K562 (cell line): Measurements from ENCODE around the gene MTOR. TPM values are rescaled to one million over a fixed set of nuclear protein-coding genes. Genes with fewer than 3 reads are reported as not detected.

Experiments
- ATF1 ChIP-seq, 2 experiments: fragments of 450-650 bp in 1 of 2; IDR thresholded peaks; 2 replicates each; pipeline ENCODE4 v1.6.1; 2016; ENCODE audit warnings: missing compliant biosample characterization in 1 of 2, missing genetic modification characterization in 1 of 2
- ATF3 ChIP-seq, 2 experiments: fragments of 450-650 bp in 1 of 2; sonication (generic) in 1 of 2; formaldehyde crosslinking in 1 of 2; IDR thresholded peaks in 1 of 2; conservative IDR thresholded peaks in 1 of 2; 2 replicates each; pipeline versions ENCODE4 v1.6.1 to v1.8.1; 2016 to 2023; ENCODE audit warnings: mild to moderate bottlenecking in 2 of 2, moderate library complexity in 2 of 2, inconsistent platforms in 1 of 2, missing genetic modification reagents in 1 of 2
- CBFB ChIP-seq: sonication (generic); formaldehyde crosslinking; IDR thresholded peaks from 2 replicates; pipeline ENCODE4 v1.4.0; 2020; ENCODE audit warnings: mild to moderate bottlenecking, missing genetic modification reagents
- GABPB1 ChIP-seq: sonication (generic); formaldehyde crosslinking; IDR thresholded peaks from 2 replicates; pipeline ENCODE4 v1.8.0; 2022; ENCODE audit warnings: mild to moderate bottlenecking, missing genetic modification reagents
- HEY1 ChIP-seq: fragments of 250-450 bp; sonication (Bioruptor Pico); IDR thresholded peaks from 2 replicates; pipeline ENCODE4 v1.5.0; 2020; ENCODE audit warnings: mild to moderate bottlenecking, moderate library complexity, borderline replicate concordance
- MEF2A ChIP-seq: IDR thresholded peaks from 2 replicates; pipeline ENCODE4 v1.6.1; 2011; ENCODE audit warnings: low read depth, mild to moderate bottlenecking, low read length, moderate library complexity; ENCODE audit not compliant: control insufficient read depth
- MLX ChIP-seq, 2 experiments: fragments of 450-650 bp in 1 of 2; sonication (generic) in 1 of 2; formaldehyde crosslinking; conservative IDR thresholded peaks; 2 replicates each; pipeline versions ENCODE4 v1.4.0 to v1.8.1; 2020 to 2022; ENCODE audit warnings: mild to moderate bottlenecking in 1 of 2, missing genetic modification reagents in 1 of 2
- NCOA6 ChIP-seq: fragments of 450-650 bp; IDR thresholded peaks from 2 replicates; pipeline ENCODE4 v1.6.1; 2017; ENCODE audit warnings: mild to moderate bottlenecking
- NFIC ChIP-seq: fragments of 450-650 bp; IDR thresholded peaks from 2 replicates; pipeline ENCODE4 v1.6.1; 2017; ENCODE audit warnings: mild to moderate bottlenecking, inconsistent platforms
- PHF8 ChIP-seq: fragments of 200-600 bp; sonication (generic); IDR thresholded peaks from 2 replicates; pipeline ENCODE4 v1.6.1; 2012; ENCODE audit warnings: mixed run types, mild to moderate bottlenecking, inconsistent platforms, low read length, moderate library complexity, borderline replicate concordance
- PPARD ChIP-seq: fragments of 250-450 bp; sonication (Bioruptor Pico); IDR thresholded peaks from 2 replicates; pipeline ENCODE4 v1.8.0; 2022; ENCODE audit warnings: inconsistent platforms, mild to moderate bottlenecking, moderate library complexity
- PRPF4 ChIP-seq: fragments of 200-400 bp; formaldehyde crosslinking; IDR thresholded peaks from one replicate; pipeline ENCODE4 v1.6.1; 2017; ENCODE audit warnings: low read length, low read depth, mild to moderate bottlenecking; ENCODE audit not compliant: insufficient read depth, poor library complexity, severe bottlenecking
- PTRF ChIP-seq: fragments of 450-650 bp; IDR thresholded peaks from 2 replicates; pipeline ENCODE4 v1.6.1; 2016; ENCODE audit warnings: mild to moderate bottlenecking, missing genetic modification characterization, missing compliant biosample characterization
- RCOR1 ChIP-seq, 2 experiments: IDR thresholded peaks; 2 replicates each; pipeline ENCODE4 v1.6.1; 2012; ENCODE audit warnings: low read depth in 2 of 2, low read length in 2 of 2, borderline replicate concordance in 1 of 2, improper control_type of control experiment in 1 of 2
- SMARCA5 ChIP-seq: fragments of 450-650 bp; IDR thresholded peaks from 2 replicates; pipeline ENCODE4 v1.6.1; 2016
- U2AF2 ChIP-seq: fragments of 200-400 bp; formaldehyde crosslinking; optimal IDR thresholded peaks from 2 replicates; pipeline ENCODE3; 2017; ENCODE audit warnings: low read depth, mild to moderate bottlenecking, low read length
- ZBED1 ChIP-seq: IDR thresholded peaks from 2 replicates; pipeline ENCODE4 v1.6.1; 2014
- ZBTB17 ChIP-seq: fragments of 450-650 bp; formaldehyde crosslinking; IDR thresholded peaks from 2 replicates; pipeline ENCODE4 v1.4.0; 2020; ENCODE audit warnings: mild to moderate bottlenecking
- ZC3H11A ChIP-seq: IDR thresholded peaks from 2 replicates; pipeline ENCODE4 v1.6.1; 2012; ENCODE audit warnings: low read depth, low read length, improper control_type of control experiment
- ZKSCAN3 ChIP-seq: fragments of 250-450 bp; sonication (Bioruptor Pico); IDR thresholded peaks from 2 replicates; pipeline ENCODE4 v1.4.0; 2020
- ZNF224 ChIP-seq: sonication (generic); formaldehyde crosslinking; IDR thresholded peaks from 2 replicates; pipeline ENCODE4 v1.8.0; 2022; ENCODE audit warnings: mild to moderate bottlenecking, missing genetic modification reagents
- ZNF253 ChIP-seq: fragments of 250-450 bp; sonication (Bioruptor Pico); conservative IDR thresholded peaks from 2 replicates; pipeline ENCODE4 v1.6.1; 2021; ENCODE audit warnings: mild to moderate bottlenecking
- ZNF77 ChIP-seq: fragments of 250-450 bp; sonication (Bioruptor Pico); IDR thresholded peaks from 2 replicates; pipeline ENCODE4 v1.5.0; 2020
- polyA plus RNA-seq, 8 experiments: library from polyadenylated mRNA; depleted of rRNA in 4 of 8; stranded (reverse) in 5 of 8; unstranded in 3 of 8; fragments of >200 nt; fragmentation: Nextera tagmentation in 2 of 8; fragmentation: Illumina TruSeq in 1 of 8; extraction: Ambion mirVana in 2 of 8; extraction: Trizol in 1 of 8; gene quantifications; 2 replicates each; pipeline versions ENCODE4 v1.2.1 to v1.2.3, GENCODE V29; 2011 to 2014; ENCODE audit warnings: inconsistent platforms in 1 of 8, missing spikeins in 1 of 8
- total RNA-seq, 7 experiments: library from RNA; depleted of rRNA in 6 of 7; stranded (reverse); fragments of >200 nt in 6 of 7; fragmentation: Illumina TruSeq in 2 of 7; extraction: Trizol in 2 of 7; gene quantifications; 2 replicates each; pipeline versions ENCODE4 v1.2.1 to v1.2.3, GENCODE V29; 2011 to 2021; ENCODE audit warnings: low replicate concordance in 1 of 7
- TF ChIP-seq, protein P1 (sequence below): fragments of 450-650 bp; formaldehyde crosslinking; IDR thresholded peaks from 2 replicates; pipeline ENCODE4 v1.4.0; 2022; ENCODE audit warnings: missing genetic modification characterization
- TF ChIP-seq, protein P2 (sequence below): fragments of 250-450 bp; sonication (Bioruptor Pico); IDR thresholded peaks from 2 replicates; pipeline ENCODE4 v1.9.0; 2021; ENCODE audit warnings: mild to moderate bottlenecking, inconsistent platforms

Gene MTOR
- total and polyA plus RNA-seq, 9 of the 15 experiments (the other 6 are each of a cell fraction or from before 2014, with no cell fraction given), result 11.4 to 71.4 (median 52.2) TPM

DNA sequence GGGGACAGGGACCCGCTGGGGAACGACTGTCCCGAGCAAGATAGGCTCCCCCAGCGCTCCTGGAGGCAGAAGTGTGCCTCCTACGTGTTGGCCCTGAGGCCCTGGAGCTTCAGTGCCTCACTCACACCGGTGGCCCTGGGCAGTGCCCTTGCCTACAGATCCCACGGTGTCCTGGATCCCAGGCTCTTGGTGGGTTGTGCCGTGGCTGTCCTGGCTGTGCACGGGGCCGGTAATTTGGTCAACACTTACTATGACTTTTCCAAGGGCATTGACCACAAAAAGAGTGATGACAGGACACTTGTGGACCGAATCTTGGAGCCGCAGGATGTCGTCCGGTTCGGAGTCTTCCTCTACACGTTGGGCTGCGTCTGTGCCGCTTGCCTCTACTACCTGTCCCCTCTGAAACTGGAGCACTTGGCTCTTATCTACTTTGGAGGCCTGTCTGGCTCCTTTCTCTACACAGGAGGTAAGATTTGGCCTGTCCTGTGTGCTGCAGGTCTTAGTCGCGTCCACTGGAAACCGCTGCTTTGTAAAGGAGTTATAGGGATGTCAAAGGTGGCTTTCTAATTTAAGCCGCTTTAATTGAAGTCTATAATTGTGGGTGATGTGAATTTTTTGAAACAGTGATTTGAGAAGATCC, 11.4 kb upstream of the MTOR start (continued):
- no peak for TF ChIP-seq ZBTB17 (CRISPR knock-in tag)
- TF ChIP-seq MEF2A, result no peak
- no peak for TF ChIP-seq NCOA6
- TF ChIP-seq, protein P1, sequence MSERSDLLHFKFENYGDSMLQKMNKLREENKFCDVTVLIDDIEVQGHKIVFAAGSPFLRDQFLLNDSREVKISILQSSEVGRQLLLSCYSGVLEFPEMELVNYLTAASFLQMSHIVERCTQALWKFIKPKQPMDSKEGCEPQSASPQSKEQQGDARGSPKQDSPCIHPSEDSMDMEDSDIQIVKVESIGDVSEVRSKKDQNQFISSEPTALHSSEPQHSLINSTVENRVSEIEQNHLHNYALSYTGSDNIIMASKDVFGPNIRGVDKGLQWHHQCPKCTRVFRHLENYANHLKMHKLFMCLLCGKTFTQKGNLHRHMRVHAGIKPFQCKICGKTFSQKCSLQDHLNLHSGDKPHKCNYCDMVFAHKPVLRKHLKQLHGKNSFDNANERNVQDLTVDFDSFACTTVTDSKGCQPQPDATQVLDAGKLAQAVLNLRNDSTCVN, result no peak
- peak; percentile 71; the same call in 1 of the 2 replicates for TF ChIP-seq ZNF224 (CRISPR knock-in tag)
- no peak for TF ChIP-seq MLX (CRISPR knock-in tag; conservative IDR thresholded peaks at IDR 0.05)
- TF ChIP-seq PHF8, result no peak
- no peak for TF ChIP-seq PRPF4
- TF ChIP-seq U2AF2, result no peak
- no peak for TF ChIP-seq ATF3 (IDR thresholded peaks at IDR 0.05)
- 0 out of 2 replicates have a peak, but pooled peaks have one; percentile 17 for TF ChIP-seq ATF3 (CRISPR knock-in tag; conservative IDR thresholded peaks at IDR 0.05)
- no peak for TF ChIP-seq CBFB (CRISPR knock-in tag)
- no peak for TF ChIP-seq RCOR1 (IDR thresholded peaks at IDR 0.05; ENCODE audit: borderline replicate concordance in 1 of 2, low read depth in 2 of 2, low read length in 2 of 2)
- no peak for TF ChIP-seq HEY1 (CRISPR knock-in tag)
- no peak for TF ChIP-seq ATF1 (CRISPR knock-in tag; IDR thresholded peaks at IDR 0.05)
- peak; percentile 58; the same call in 1 of the 2 replicates for TF ChIP-seq ATF1 (tag; IDR thresholded peaks at IDR 0.05)
- TF ChIP-seq PPARD (CRISPR knock-in tag), result no peak
- no peak for TF ChIP-seq NFIC
- TF ChIP-seq ZNF77 (CRISPR knock-in tag), result no peak
- 0 out of 2 replicates have a peak, but pooled peaks have one; percentile 16 for TF ChIP-seq ZBED1
- TF ChIP-seq GABPB1, result no peak
- TF ChIP-seq, protein P2, sequence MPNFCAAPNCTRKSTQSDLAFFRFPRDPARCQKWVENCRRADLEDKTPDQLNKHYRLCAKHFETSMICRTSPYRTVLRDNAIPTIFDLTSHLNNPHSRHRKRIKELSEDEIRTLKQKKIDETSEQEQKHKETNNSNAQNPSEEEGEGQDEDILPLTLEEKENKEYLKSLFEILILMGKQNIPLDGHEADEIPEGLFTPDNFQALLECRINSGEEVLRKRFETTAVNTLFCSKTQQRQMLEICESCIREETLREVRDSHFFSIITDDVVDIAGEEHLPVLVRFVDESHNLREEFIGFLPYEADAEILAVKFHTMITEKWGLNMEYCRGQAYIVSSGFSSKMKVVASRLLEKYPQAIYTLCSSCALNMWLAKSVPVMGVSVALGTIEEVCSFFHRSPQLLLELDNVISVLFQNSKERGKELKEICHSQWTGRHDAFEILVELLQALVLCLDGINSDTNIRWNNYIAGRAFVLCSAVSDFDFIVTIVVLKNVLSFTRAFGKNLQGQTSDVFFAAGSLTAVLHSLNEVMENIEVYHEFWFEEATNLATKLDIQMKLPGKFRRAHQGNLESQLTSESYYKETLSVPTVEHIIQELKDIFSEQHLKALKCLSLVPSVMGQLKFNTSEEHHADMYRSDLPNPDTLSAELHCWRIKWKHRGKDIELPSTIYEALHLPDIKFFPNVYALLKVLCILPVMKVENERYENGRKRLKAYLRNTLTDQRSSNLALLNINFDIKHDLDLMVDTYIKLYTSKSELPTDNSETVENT (CRISPR knock-in tag), result no peak
- no peak for TF ChIP-seq SMARCA5
- no peak for TF ChIP-seq ZC3H11A
- TF ChIP-seq ZKSCAN3, result no peak
- TF ChIP-seq PTRF, result no peak
- TF ChIP-seq ZNF253 (CRISPR knock-in tag), result no peak
